H1 (cell line): ENCODE data around the gene LFNG. TPM values are rescaled to one million over a fixed set of nuclear protein-coding genes. Genes with fewer than 3 reads are reported as not detected.

Experiments used
- ATF2 ChIP-seq: IDR thresholded peaks from 2 replicates; pipeline ENCODE4 v1.6.1; 2012; ENCODE audit warnings: low read length, inconsistent platforms
- BCL11A ChIP-seq, 2 experiments: IDR thresholded peaks; one replicate each; pipeline ENCODE4 v1.6.1; 2011; ENCODE audit warnings: low read depth in 2 of 2, low read length in 2 of 2, mild to moderate bottlenecking in 2 of 2
- CHD7 ChIP-seq: fragments of 300-600 bp; sonication (generic); IDR thresholded peaks from 2 replicates; pipeline ENCODE4 v1.7.1; 2012; ENCODE audit warnings: low read length, moderate library complexity, mild to moderate bottlenecking, inconsistent platforms; ENCODE audit not compliant: insufficient replicate concordance
- HDAC6 ChIP-seq: IDR thresholded peaks from one replicate; pipeline ENCODE4 v1.7.1; 2012; ENCODE audit warnings: low read depth, mild to moderate bottlenecking, inconsistent platforms, low read length, moderate library complexity
- MAX ChIP-seq: IDR thresholded peaks from 2 replicates; pipeline ENCODE4 v1.6.1; 2012; ENCODE audit warnings: inconsistent platforms
- SUZ12 ChIP-seq: fragments of 200-600 bp; sonication (generic); IDR thresholded peaks from 2 replicates; pipeline ENCODE4 v1.6.1; 2012; ENCODE audit warnings: mild to moderate bottlenecking, inconsistent platforms, low read length, moderate library complexity, mixed read lengths
- USF2 ChIP-seq: IDR thresholded peaks from 2 replicates; pipeline ENCODE4 v1.6.1; 2011; ENCODE audit warnings: low read length, improper control_type of control experiment
- polyA plus RNA-seq, 7 experiments: library from polyadenylated mRNA; depleted of rRNA in 3 of 7; stranded (reverse) in 5 of 7; unstranded in 2 of 7; fragments of >200 nt in 5 of 7; fragments of 200-250 nt in 2 of 7; gene quantifications; 1 replicate in 5 of 7; 2 replicates in 1 of 7; 4 replicates in 1 of 7; pipeline versions ENCODE4 v1.2.1 to v1.2.3, GENCODE V29; 2011 to 2013; ENCODE audit warnings: missing spikeins in 2 of 7, mixed read lengths in 2 of 7
- total RNA-seq: library from RNA; stranded (reverse); fragmentation: NEBNext Ultra II Directional; extraction: Animal tissue kit (Norgen Biotek cat#: 25700); gene quantifications from 2 replicates; pipeline ENCODE4 v1.2.1, GENCODE V29; 2021

The LFNG gene
- total and polyA plus RNA-seq, 2 of the 8 experiments (the other 6 are each of a cell fraction or from before 2014, with no cell fraction given), result 31.6 to 35.6 TPM

GRCh38 chr7:2575046-2575732, 55.6 kb downstream of the LFNG start (continued):
- TF ChIP-seq CHD7 (no peak), ATF2 (no peak), SUZ12 (no peak), HDAC6 (no peak), USF2 (no peak), BCL11A (IDR thresholded peaks at IDR 0.05; ENCODE audit: low read depth in 2 of 2, low read length in 2 of 2) (no peak), MAX (no peak)
